NB4 (cell line): Measurements from ENCODE around the gene KLHL18.

Source experiments
- CTCF ChIP-seq: IDR thresholded peaks from one replicate; pipeline ENCODE4 v1.5.1; 2012; ENCODE audit warnings: low read depth, low read length
- MAX ChIP-seq: IDR thresholded peaks from 2 replicates; pipeline ENCODE4 v1.6.1; 2011; ENCODE audit warnings: low read depth, low read length
- POLR2A ChIP-seq: IDR thresholded peaks from 2 replicates; pipeline ENCODE4 v1.6.1; 2011; ENCODE audit warnings: mild to moderate bottlenecking; ENCODE audit not compliant: insufficient read length; ENCODE audit errors: extremely low read depth

GRCh38 chr3:47265008-47265407, 17.7 kb upstream of the KLHL18 start:
- TF ChIP-seq CTCF = no peak
- TF ChIP-seq POLR2A = no peak
- TF ChIP-seq MAX = no peak
